HepG2 (cell line): ENCODE measurements around the gene LRRC10B. TPM values are rescaled to one million over a fixed set of nuclear protein-coding genes. Genes with fewer than 3 reads are reported as not detected.

Source experiments
- ATAC-seq: fragments of 200-7000 bp; cut with Tn5 transposase; 3 replicates; pipeline ENCODE4 v1.9.1; 2020; ENCODE audit warnings: mild to moderate bottlenecking, moderate library complexity
- BruUV-seq: library from RNA; stranded (reverse); fragments of 400-500 nt; replicated peaks from 2 replicates; lab custom pipeline; 2021; lab: Mats Ljungman, UMichigan
- CTCF ChIA-PET: fragments of 300-600 bp; formaldehyde crosslinking; extraction: SDS; loops from one replicate; lab custom pipeline; 2021; ENCODE audit warnings: low total read pairs, inconsistent platforms, low intra/inter-chr PET ratio; lab: Yijun Ruan, JAX
- POLR2A ChIA-PET: fragments of 350-600 bp; sonication (Branson Sonifier 250); formaldehyde crosslinking; loops from one replicate; lab custom pipeline; 2020; ENCODE audit warnings: antibody characterized with exemption, inconsistent platforms; lab: Yijun Ruan, JAX
- DNase-seq: peaks from one replicate; pipeline ENCODE4 v3.0.0-alpha.2; 2015; ENCODE audit warnings: low spot score
- FAIRE-seq: peaks from 3 replicates; lab custom pipeline; 2011; peaks lifted over from hg19 to GRCh38; lab: Jason Lieb, UNC
- H2AFZ ChIP-seq: one replicate; pipeline ENCODE4 v1.6.1; 2011; ENCODE audit warnings: low read length, inconsistent platforms
- H3K27ac ChIP-seq: fragments of 300-600 bp; 3 replicates; pipeline ENCODE4 v1.8.0; 2011; ENCODE audit warnings: mixed run types, mild to moderate bottlenecking, mixed read lengths, low read length, inconsistent platforms; ENCODE audit not compliant: insufficient read depth; ENCODE audit errors: extremely low read length
- H3K27me3 ChIP-seq, 2 experiments: fragments of 200-600 bp in 1 of 2; 2 replicates in 1 of 2; 3 replicates in 1 of 2; pipeline versions ENCODE4 v1.6.0 to v1.8.0; 2011; ENCODE audit warnings: low read length in 2 of 2, mild to moderate bottlenecking in 2 of 2, moderate library complexity in 2 of 2, inconsistent platforms in 1 of 2; ENCODE audit not compliant: insufficient read depth in 2 of 2, control insufficient read depth in 1 of 2
- H3K36me3 ChIP-seq, 2 experiments: fragments of 200-600 bp in 1 of 2; replicated peaks in 1 of 2; 2 replicates in 1 of 2; 3 replicates in 1 of 2; pipeline versions ENCODE4 v1.5.1 to v1.8.0; 2011; ENCODE audit warnings: low read length in 2 of 2, inconsistent platforms in 1 of 2; ENCODE audit not compliant: insufficient read depth in 2 of 2, control insufficient read depth in 1 of 2
- H3K4me1 ChIP-seq: 2 replicates; pipeline ENCODE4 v1.5.1; 2012; ENCODE audit warnings: low read length, inconsistent platforms; ENCODE audit not compliant: insufficient read depth
- H3K4me2 ChIP-seq: 2 replicates; pipeline ENCODE4 v1.6.0; 2011; ENCODE audit warnings: low read depth, low read length, inconsistent platforms
- H3K4me3 ChIP-seq, 3 experiments: fragments of 200-600 bp in 1 of 3; sonication (generic), shearing (Covaris generic) in 1 of 3; replicated peaks in 1 of 3; 2 replicates each; pipeline ENCODE4 v1.5.1; 2011 to 2016; ENCODE audit warnings: low read length in 3 of 3, inconsistent platforms in 2 of 3, low read depth in 2 of 3, mild to moderate bottlenecking in 2 of 3, control low read depth in 1 of 3, mixed read lengths in 1 of 3; ENCODE audit not compliant: insufficient read depth in 1 of 3
- H3K79me2 ChIP-seq: one replicate; pipeline ENCODE4 v1.6.1; 2011; ENCODE audit warnings: low read length, inconsistent platforms; ENCODE audit not compliant: insufficient read depth
- H3K9ac ChIP-seq: 2 replicates; pipeline ENCODE4 v1.6.0; 2011; ENCODE audit warnings: mild to moderate bottlenecking, low read depth, low read length, inconsistent platforms; ENCODE audit not compliant: insufficient read depth
- H3K9me3 ChIP-seq: 2 replicates; pipeline ENCODE4 v1.5.1; 2012; ENCODE audit warnings: mild to moderate bottlenecking, low read length
- H4K20me1 ChIP-seq: 2 replicates; pipeline ENCODE4 v1.6.0; 2011; ENCODE audit warnings: inconsistent platforms, mild to moderate bottlenecking, low read length, moderate library complexity; ENCODE audit not compliant: insufficient read depth
- MAFG ChIP-seq: sonication (generic); formaldehyde crosslinking; IDR thresholded peaks from 2 replicates; pipeline ENCODE4 v1.5.1; 2020; ENCODE audit warnings: mild to moderate bottlenecking, missing genetic modification reagents
- MYC ChIP-seq: sonication (generic); formaldehyde crosslinking; IDR thresholded peaks from 2 replicates; pipeline ENCODE4 v1.9.0; 2021; ENCODE audit warnings: missing genetic modification reagents, borderline replicate concordance
- SIX1 ChIP-seq: sonication (generic); formaldehyde crosslinking; IDR thresholded peaks from 2 replicates; pipeline ENCODE4 v1.4.0; 2020; ENCODE audit warnings: missing genetic modification reagents, borderline replicate concordance
- SIX4 ChIP-seq: sonication (generic); formaldehyde crosslinking; IDR thresholded peaks from 2 replicates; pipeline ENCODE4 v1.4.0; 2020; ENCODE audit warnings: missing genetic modification reagents
- TARDBP ChIP-seq: sonication (generic); formaldehyde crosslinking; IDR thresholded peaks from 2 replicates; pipeline ENCODE4 v1.8.0; 2022; ENCODE audit warnings: mild to moderate bottlenecking, missing genetic modification reagents
- ZGPAT ChIP-seq: IDR thresholded peaks from 2 replicates; pipeline ENCODE4 v1.6.1; 2016; ENCODE audit warnings: mild to moderate bottlenecking
- ZNF180 ChIP-seq: sonication (generic); formaldehyde crosslinking; IDR thresholded peaks from 2 replicates; pipeline ENCODE4 v1.4.0; 2020; ENCODE audit warnings: low read depth, missing genetic modification reagents, borderline replicate concordance
- ZNF768 ChIP-seq: sonication (generic); formaldehyde crosslinking; IDR thresholded peaks from 2 replicates; pipeline ENCODE4 v1.4.0; 2020; ENCODE audit warnings: missing genetic modification reagents
- ZNF781 ChIP-seq: sonication (generic); formaldehyde crosslinking; IDR thresholded peaks from 2 replicates; pipeline ENCODE4 v1.5.1; 2020; ENCODE audit warnings: borderline replicate concordance, mild to moderate bottlenecking, missing genetic modification reagents; ENCODE audit errors: not compliant biosample characterization
- WGBS: methylation state at CpG from one replicate; pipeline ENCODE4 v1.1.6; 2017; ENCODE audit warnings: low lambda C conversion rate; 5-methylcytosine and 5-hydroxymethylcytosine counted together
- in situ Hi-C: cut with HindIII; loops from 2 replicates; pipeline ENCODE4 v1.10.0; 2017; ENCODE audit warnings: low pct_unique_long_range_greater_than_20kb; ENCODE audit not compliant: extremely low pct_ligation_motif_present
- intact Hi-C: fragments of 100-400 bp; cut with micrococcal nuclease; formaldehyde crosslinking; loops from one replicate; pipeline ENCODE4 v1.10.0; 2022; ENCODE audit not compliant: unreplicated experiment
- polyA plus RNA-seq, 8 experiments: library from polyadenylated mRNA; depleted of rRNA in 3 of 8; stranded (reverse) in 7 of 8; unstranded in 1 of 8; fragments of >200 nt; fragmentation: Illumina TruSeq in 4 of 8; extraction: Trizol in 4 of 8; gene quantifications; 2 replicates each; pipeline versions ENCODE4 v1.2.1 to v1.2.3, GENCODE V29; 2011 to 2016; ENCODE audit warnings: low read depth in 4 of 8, missing spikeins in 1 of 8, mixed read lengths in 1 of 8; ENCODE audit not compliant: insufficient read depth in 1 of 8
- total RNA-seq, 5 experiments: library from RNA; depleted of rRNA; stranded (reverse); fragments of >200 nt; fragmentation: Illumina TruSeq; extraction: Trizol; gene quantifications; 2 replicates each; pipeline ENCODE4 v1.2.3, GENCODE V29; 2016; ENCODE audit warnings: low read depth in 1 of 5
- TF ChIP-seq, protein P1 (sequence below): fragments of 450-650 bp; IDR thresholded peaks from 2 replicates; pipeline ENCODE4 v1.6.1; 2016
- TF ChIP-seq, protein P2 (sequence below): sonication (generic); formaldehyde crosslinking; IDR thresholded peaks from 2 replicates; pipeline ENCODE4 v1.4.0; 2020; ENCODE audit warnings: mild to moderate bottlenecking, missing genetic modification reagents

Gene LRRC10B
- total and polyA plus RNA-seq, 2 of the 13 experiments (the other 11 are each of a cell fraction or from before 2014, with no cell fraction given): not detected

GRCh38 chr11:61491736-61492395, 16.7 kb upstream of the LRRC10B start:
- ChIA-PET CTCF (no interaction called here), POLR2A (no interaction called here)
- TF ChIP-seq, protein P1, sequence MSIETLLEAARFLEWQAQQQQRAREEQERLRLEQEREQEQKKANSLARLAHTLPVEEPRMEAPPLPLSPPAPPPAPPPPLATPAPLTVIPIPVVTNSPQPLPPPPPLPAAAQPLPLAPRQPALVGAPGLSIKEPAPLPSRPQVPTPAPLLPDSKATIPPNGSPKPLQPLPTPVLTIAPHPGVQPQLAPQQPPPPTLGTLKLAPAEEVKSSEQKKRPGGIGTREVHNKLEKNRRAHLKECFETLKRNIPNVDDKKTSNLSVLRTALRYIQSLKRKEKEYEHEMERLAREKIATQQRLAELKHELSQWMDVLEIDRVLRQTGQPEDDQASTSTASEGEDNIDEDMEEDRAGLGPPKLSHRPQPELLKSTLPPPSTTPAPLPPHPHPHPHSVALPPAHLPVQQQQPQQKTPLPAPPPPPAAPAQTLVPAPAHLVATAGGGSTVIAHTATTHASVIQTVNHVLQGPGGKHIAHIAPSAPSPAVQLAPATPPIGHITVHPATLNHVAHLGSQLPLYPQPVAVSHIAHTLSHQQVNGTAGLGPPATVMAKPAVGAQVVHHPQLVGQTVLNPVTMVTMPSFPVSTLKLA: peak; percentile 87
- no peak for TF ChIP-seq MYC (CRISPR knock-in tag)
- no peak for DNase-seq
- FAIRE-seq: no peak
- no peaks in the 10 kb centered on the region for H3K36me3 ChIP-seq
- no peak for ATAC-seq
- no peak overlapping the region for H3K27ac ChIP-seq
- H3K27me3 ChIP-seq: peaks cover 3 to 5% of the 10 kb centered on the region in 2 experiments; a peak in 2 of 5 replicates
- intact Hi-C loops: no loop called here
- no TSS peak for BruUV-seq
- H2AFZ ChIP-seq: no peak overlapping the region
- no peak overlapping the region for H3K4me2 ChIP-seq
- no peaks in the 10 kb centered on the region for H3K9me3 ChIP-seq
- no peaks in the 10 kb centered on the region for H4K20me1 ChIP-seq
- no peak overlapping the region for H3K4me3 ChIP-seq
- 52% methylated on average over 10 of the region's 12 CpGs for WGBS
- H3K79me2 ChIP-seq: no peaks in the 10 kb centered on the region
- in situ Hi-C loops: no loop called here
- H3K9ac ChIP-seq: no peak overlapping the region
- H3K4me1 ChIP-seq: peaks cover 54% of the 10 kb centered on the region

- in situ Hi-C loops: no loop called here
- intact Hi-C loops: no loop called here
- Histone ChIP-seq H3K4me2 (no peak overlapping the region), H3K79me2 (no peaks in the 10 kb centered on the region), H4K20me1 (no peaks in the 10 kb centered on the region), H2AFZ (no peak overlapping the region), H3K27ac (no peak overlapping the region), H3K36me3 (no peaks in the 10 kb centered on the region), H3K27me3 (peaks cover 3 to 5% of the 10 kb centered on the region in 2 experiments; a peak in 2 of 5 replicates), H3K4me1 (peaks cover 37% of the 10 kb centered on the region), H3K9me3 (no peaks in the 10 kb centered on the region), H3K9ac (no peak overlapping the region), H3K4me3 (no peak overlapping the region)
- ATAC-seq (peak; percentile 37), FAIRE-seq (no peak), DNase-seq (no peak)
- 13% methylated on average over 8 of the region's 9 CpGs for WGBS
- no TSS peak for BruUV-seq
- CTCF ChIA-PET: no interaction called here
- POLR2A ChIA-PET: no interaction called here
- TF ChIP-seq ZNF180 (CRISPR knock-in tag) (no peak), SIX4 (CRISPR knock-in tag) (no peak), ZNF781 (no peak), ZGPAT (CRISPR knock-in tag) (no peak), MAFG (no peak), SIX1 (CRISPR knock-in tag) (no peak), TARDBP (CRISPR knock-in tag) (0 out of 2 replicates have a peak, but pooled peaks have one; percentile 28), ZNF768 (CRISPR knock-in tag) (no peak)
- TF ChIP-seq, protein P2, sequence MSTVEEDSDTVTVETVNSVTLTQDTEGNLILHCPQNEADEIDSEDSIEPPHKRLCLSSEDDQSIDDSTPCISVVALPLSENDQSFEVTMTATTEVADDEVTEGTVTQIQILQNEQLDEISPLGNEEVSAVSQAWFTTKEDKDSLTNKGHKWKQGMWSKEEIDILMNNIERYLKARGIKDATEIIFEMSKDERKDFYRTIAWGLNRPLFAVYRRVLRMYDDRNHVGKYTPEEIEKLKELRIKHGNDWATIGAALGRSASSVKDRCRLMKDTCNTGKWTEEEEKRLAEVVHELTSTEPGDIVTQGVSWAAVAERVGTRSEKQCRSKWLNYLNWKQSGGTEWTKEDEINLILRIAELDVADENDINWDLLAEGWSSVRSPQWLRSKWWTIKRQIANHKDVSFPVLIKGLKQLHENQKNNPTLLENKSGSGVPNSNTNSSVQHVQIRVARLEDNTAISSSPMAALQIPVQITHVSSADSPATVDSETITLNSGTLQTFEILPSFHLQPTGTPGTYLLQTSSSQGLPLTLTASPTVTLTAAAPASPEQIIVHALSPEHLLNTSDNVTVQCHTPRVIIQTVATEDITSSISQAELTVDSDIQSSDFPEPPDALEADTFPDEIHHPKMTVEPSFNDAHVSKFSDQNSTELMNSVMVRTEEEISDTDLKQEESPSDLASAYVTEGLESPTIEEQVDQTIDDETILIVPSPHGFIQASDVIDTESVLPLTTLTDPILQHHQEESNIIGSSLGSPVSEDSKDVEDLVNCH (CRISPR knock-in tag): no peak
Measured at GRCh38 chr11:61494381-61494961, 14.1 kb upstream of the LRRC10B start.
